ENCODE data around the gene RALGPS1.

RALGPS1 gene

DNA sequence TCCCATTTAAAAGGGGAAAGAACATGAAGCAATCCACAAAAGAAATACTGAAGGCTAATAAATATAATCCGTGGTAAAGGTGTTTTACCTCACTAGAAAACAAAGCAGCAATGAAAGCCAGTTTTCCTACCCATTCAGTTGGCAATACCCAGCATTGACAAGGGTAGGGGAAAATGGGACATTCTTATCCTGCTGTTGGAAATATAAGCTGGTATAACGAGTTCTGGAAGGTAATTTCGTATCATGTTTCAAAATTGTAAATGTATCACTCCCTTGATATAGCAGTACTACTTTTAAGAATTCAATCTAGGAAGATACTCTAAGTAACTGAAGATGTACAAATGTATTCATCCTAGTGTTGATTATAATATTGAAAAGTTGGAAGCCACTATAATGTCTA lies 22.9 kb upstream of the RALGPS1 start:
- no peak for TF ChIP-seq Cebpa-rat (IDR thresholded peaks at IDR 0.05)
- no peaks in the 10 kb centered on the region for H3K27me3 ChIP-seq
- H3K36me3 ChIP-seq, result peaks cover 0 to 3% (median 0%) of the 10 kb centered on the region in 11 experiments; a peak in 2 of 22 replicates
- no peak overlapping the region for H3K4me2 ChIP-seq
- H3K27ac ChIP-seq, result no peak overlapping the region
- H4K20me1 ChIP-seq, result peaks cover 0 to 30% (median 2%) of the 10 kb centered on the region in 11 experiments; a peak in 12 of 22 replicates
- H3K9ac ChIP-seq, result no peak overlapping the region
- no peaks in the 10 kb centered on the region for H3K9me3 ChIP-seq (replicated peaks in 1 of 11)
- no peak overlapping the region for H3K4me3 ChIP-seq
- 0 out of 20 replicates have a peak, but pooled peaks cover 0 to 6% (median 0%) of the 10 kb centered on the region in 10 experiments for H3K4me1 ChIP-seq

DNA sequence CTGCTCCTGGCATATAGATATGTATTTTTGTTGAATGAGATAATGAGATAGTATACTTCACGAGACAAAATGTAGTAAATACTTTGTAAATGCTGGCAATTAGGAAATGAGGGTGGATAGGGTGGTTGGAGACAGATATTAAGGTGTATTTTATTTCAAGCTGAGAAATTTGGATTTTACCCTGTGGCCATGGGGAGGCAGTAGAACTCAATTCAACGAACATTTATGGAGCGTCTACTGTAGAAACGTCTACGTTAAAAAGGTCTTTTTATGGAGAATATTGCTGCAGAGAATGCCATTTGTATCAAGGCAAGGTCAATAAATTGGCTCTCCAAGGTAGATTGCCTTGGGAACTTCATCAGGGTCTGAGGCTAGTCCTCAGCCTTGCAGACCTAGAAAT lies 21.5 kb upstream of the RALGPS1 start:
- Histone ChIP-seq H3K27me3 (no peaks in the 10 kb centered on the region), H3K9me3 (replicated peaks in 1 of 11) (no peaks in the 10 kb centered on the region), H3K27ac (no peak overlapping the region), H3K36me3 (no peaks in the 10 kb centered on the region), H3K9ac (no peak overlapping the region), H3K4me1 (0 out of 20 replicates have a peak, but pooled peaks cover 0 to 6% (median 0%) of the 10 kb centered on the region in 10 experiments), H3K4me2 (no peak overlapping the region), H3K4me3 (no peak overlapping the region), H4K20me1 (peaks cover 0 to 19% (median 0%) of the 10 kb centered on the region in 11 experiments; a peak in 4 of 22 replicates)
- no peak for TF ChIP-seq Cebpa-rat (IDR thresholded peaks at IDR 0.05)

DNA sequence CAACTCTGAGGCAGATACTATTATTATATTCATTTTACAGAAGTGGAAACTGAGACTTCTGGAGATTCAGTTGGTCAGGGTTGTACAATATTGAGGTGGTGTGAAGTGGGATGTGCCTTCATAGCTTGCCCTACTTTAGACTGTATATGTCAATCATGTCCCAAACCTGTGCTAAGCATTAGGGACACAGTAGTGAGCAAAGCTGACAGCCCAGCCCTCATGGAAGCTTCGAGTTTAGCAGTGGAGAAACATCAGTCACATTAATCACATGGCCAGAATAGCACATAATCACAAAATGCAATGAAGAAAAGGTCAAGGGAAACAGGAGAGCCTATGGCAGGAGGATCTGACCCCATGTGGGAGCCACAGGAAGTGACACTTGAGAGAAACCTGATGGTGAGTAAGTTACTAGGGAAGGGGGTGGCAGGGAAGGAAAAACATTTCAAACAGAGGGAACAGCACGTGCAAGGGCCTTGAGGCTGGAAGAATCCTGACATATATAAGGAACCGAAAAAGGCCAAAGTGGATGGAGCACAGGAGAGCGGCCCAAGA lies 20.5 kb upstream of the RALGPS1 start:
- Histone ChIP-seq H3K27ac (no peak overlapping the region), H3K4me2 (no peak overlapping the region), H3K27me3 (no peaks in the 10 kb centered on the region), H3K36me3 (no peaks in the 10 kb centered on the region), H4K20me1 (peaks cover 0 to 10% (median 0%) of the 10 kb centered on the region in 11 experiments; a peak in 1 of 22 replicates), H3K9me3 (replicated peaks in 1 of 11) (no peaks in the 10 kb centered on the region), H3K4me3 (no peak overlapping the region), H3K9ac (no peak overlapping the region), H3K4me1 (0 out of 20 replicates have a peak, but pooled peaks cover 0 to 6% (median 0%) of the 10 kb centered on the region in 10 experiments)
- TF ChIP-seq Cebpa-rat (IDR thresholded peaks at IDR 0.05), result no peak

DNA sequence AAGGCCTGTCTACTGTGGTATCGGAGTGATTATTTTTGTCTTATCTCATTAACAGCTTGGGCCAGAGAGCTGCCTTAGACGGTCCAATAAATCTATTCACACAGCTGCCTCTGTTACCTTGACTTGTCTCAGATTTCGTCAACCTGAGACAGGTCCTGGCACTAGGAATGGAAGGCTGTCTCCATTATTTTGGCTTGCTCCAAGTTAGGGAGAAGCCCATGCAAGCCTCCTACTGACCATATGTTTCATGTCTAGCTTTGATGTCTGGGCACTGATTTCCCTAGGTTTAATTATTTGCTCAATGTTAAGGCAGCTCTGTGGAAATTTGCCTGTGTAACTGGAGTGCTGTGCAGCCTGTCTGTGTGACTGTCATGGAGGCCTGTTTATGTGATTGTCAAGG lies 12.4 kb upstream of the RALGPS1 start:
- Histone ChIP-seq H4K20me1 (no peaks in the 10 kb centered on the region), H3K27me3 (no peaks in the 10 kb centered on the region), H3K27ac (no peak overlapping the region), H3K36me3 (no peaks in the 10 kb centered on the region; a peak in 1 of 22 replicates), H3K4me3 (no peak overlapping the region), H3K4me1 (no peaks in the 10 kb centered on the region), H3K9me3 (replicated peaks in 1 of 11) (peaks cover 19 to 32% (median 26%) of the 10 kb centered on the region in 11 experiments), H3K4me2 (no peak overlapping the region), H3K9ac (no peak overlapping the region)
- TF ChIP-seq Cebpa-rat (IDR thresholded peaks at IDR 0.05), result no peak

DNA sequence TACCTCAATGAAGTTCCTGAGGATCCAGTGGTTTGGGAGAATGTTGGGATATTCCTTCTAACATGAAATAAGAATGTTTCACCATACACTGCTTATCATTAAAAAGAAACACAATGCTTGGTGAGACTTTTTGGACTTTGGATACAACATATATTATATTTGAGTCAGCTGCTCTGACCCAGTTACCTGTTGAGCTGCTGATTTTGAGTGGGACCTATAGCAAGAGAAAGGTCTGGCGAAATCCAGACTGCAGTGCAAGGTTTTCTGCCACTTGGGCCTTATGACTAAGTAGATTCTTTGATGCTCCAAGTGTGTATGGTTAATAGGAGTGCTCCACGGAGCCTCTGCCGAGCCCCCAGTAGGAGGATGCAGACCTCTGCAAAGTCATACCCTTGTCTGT lies 10.0 kb upstream of the RALGPS1 start:
- Histone ChIP-seq H3K27ac (no peak overlapping the region), H3K9ac (no peak overlapping the region), H4K20me1 (no peaks in the 10 kb centered on the region), H3K4me3 (no peak overlapping the region), H3K4me2 (no peak overlapping the region), H3K36me3 (no peaks in the 10 kb centered on the region; a peak in 1 of 22 replicates), H3K27me3 (no peaks in the 10 kb centered on the region), H3K4me1 (no peaks in the 10 kb centered on the region), H3K9me3 (replicated peaks in 1 of 11) (peaks cover 19 to 31% (median 26%) of the 10 kb centered on the region in 11 experiments)
- no peak for TF ChIP-seq Cebpa-rat (IDR thresholded peaks at IDR 0.05)

DNA sequence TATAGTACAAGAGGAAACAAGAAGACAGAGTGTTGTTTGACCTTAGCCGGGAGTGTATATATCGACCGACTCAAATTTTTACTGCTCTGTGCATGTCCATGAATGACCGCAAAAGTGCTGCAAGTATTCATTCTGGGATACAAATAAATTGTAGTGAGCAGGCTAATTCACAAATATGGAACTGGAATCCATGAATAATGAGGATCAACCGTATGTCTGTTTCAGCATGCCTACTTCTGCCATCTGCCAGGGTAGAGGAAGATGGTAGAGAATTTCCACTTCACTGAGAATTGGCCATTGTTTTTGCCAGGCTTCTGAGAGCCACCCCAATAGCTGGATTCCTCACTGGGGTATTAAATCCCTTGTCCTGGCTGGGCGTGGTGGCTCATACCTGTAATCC lies 8.5 kb upstream of the RALGPS1 start:
- H3K36me3 ChIP-seq, result no peaks in the 10 kb centered on the region; a peak in 1 of 22 replicates
- no peaks in the 10 kb centered on the region for H4K20me1 ChIP-seq
- H3K4me2 ChIP-seq, result no peak overlapping the region
- no peak overlapping the region for H3K9ac ChIP-seq
- H3K4me1 ChIP-seq, result no peaks in the 10 kb centered on the region
- peaks cover 10 to 17% (median 14%) of the 10 kb centered on the region in 11 experiments for H3K9me3 ChIP-seq (replicated peaks in 1 of 11)
- no peak for TF ChIP-seq Cebpa-rat (IDR thresholded peaks at IDR 0.05)
- no peak overlapping the region for H3K27ac ChIP-seq
- H3K27me3 ChIP-seq, result no peaks in the 10 kb centered on the region
- no peak overlapping the region for H3K4me3 ChIP-seq

DNA sequence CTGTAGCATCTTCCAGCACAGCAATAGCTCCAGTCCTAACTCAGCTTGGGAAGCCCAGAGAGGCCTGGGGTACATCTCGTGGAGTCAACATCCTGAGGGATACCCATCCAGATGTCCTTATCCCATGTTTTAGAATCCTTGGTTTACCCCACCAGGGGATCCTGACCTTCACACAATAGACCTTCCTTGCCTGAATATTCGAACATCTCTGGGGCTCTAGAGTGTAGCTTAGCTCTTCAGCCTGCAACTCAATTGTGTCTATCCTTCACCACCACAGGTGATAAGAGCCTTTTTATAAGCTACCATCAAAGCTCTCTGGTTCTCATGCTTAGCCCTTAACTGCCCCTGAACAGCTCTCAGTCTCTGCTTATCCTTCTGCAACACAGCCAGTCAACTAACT lies 7.5 kb upstream of the RALGPS1 start:
- no peak for TF ChIP-seq Cebpa-rat (IDR thresholded peaks at IDR 0.05)
- Histone ChIP-seq H4K20me1 (no peaks in the 10 kb centered on the region), H3K4me2 (no peak overlapping the region), H3K9me3 (replicated peaks in 1 of 11) (peaks cover under 1 to 8% (median 4%) of the 10 kb centered on the region in 11 experiments; a peak in 18 of 22 replicates), H3K27me3 (no peaks in the 10 kb centered on the region), H3K4me3 (no peak overlapping the region), H3K36me3 (no peaks in the 10 kb centered on the region), H3K27ac (no peak overlapping the region), H3K4me1 (no peaks in the 10 kb centered on the region), H3K9ac (no peak overlapping the region)

DNA sequence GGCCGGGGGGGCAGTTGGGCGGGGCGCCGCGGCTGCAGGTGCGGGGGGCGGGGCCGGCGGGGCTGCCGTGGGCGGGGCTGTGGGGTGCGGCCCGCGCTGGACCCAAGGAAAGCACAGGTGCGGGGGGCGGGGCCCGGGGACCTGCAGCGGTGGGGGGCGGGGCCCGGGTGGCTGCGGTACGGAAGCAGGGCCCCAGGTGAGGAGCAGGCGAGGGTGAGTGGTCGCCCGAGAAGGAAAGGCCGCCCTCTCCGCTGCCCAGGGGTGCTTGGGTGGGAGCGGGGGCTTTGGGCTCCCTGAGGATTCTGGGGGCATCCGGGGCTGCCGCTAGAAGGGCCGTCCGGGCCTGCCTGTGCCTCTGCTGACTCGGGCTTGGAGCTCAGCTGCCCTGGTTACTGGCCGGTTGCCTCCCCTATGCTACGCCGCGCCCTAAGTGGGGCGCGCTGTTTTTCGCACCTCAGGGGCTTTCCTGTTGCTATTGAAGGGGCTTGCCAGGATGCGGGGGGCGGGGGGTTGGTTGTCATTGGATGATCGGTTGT lies 767 bp downstream of the RALGPS1 start:
- peaks cover 0 to 16% (median 7%) of the 10 kb centered on the region in 10 experiments; a peak in 13 of 20 replicates for H3K4me1 ChIP-seq
- H3K36me3 ChIP-seq, result no peaks in the 10 kb centered on the region
- peaks cover 0 to 34% (median 17%) of the 10 kb centered on the region in 11 experiments; a peak in 14 of 22 replicates for H4K20me1 ChIP-seq
- H3K27me3 ChIP-seq, result peaks cover 0 to 6% (median 0%) of the 10 kb centered on the region in 11 experiments; a peak in 1 of 22 replicates
- peak overlapping the region; percentile 75 to 92 (median 84) for H3K4me2 ChIP-seq
- TF ChIP-seq Cebpa-rat (IDR thresholded peaks at IDR 0.05), result no peak
- H3K9ac ChIP-seq, result peak overlapping the region in 4 of 11 experiments; percentile 14 to 46 (median 34); a peak in 3 of 22 replicates
- peak overlapping the region in 9 of 10 experiments; percentile 38 to 74 (median 64); a peak in 16 of 20 replicates for H3K4me3 ChIP-seq
- no peak overlapping the region for H3K27ac ChIP-seq
- H3K9me3 ChIP-seq (replicated peaks in 1 of 11), result no peaks in the 10 kb centered on the region

DNA sequence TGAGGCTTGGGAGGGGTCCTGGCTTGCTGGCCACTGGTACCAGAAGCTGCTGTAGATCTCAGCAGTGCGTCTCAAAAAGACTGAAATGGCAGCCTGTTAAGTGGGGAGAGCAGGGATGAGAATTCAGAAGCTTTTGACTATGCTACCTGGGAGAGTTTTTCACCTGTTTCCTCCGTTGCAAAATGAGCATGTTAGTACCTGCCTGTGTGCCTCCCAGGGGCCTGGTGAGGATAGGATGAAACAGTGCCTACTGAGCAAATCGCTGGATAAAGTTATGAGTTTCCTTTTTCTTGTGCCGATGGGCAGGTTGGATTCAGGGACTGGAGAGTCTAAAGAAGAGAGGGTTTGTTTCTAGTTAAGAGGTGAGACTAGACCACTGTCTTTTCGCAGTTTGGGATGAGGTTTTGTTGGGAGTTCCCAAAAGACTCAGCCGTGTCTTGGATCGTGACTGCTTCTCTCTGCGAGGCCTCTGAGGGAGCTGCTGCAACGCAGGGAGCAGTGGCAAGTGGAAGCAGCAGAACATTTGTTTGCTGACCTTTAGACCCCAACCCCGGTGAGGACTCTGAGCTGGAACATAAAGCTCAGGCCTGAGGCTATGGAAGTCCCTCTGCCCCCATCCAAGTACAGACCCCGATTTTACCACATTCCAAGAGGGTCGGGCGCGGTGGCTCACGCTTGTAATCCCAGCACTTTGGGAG lies 1.4 kb downstream of the RALGPS1 start:
- H3K9me3 ChIP-seq (replicated peaks in 1 of 11), result no peaks in the 10 kb centered on the region
- no peaks in the 10 kb centered on the region for H3K36me3 ChIP-seq
- H3K27ac ChIP-seq, result no peak overlapping the region
- H3K27me3 ChIP-seq, result peaks cover 0 to 6% (median 0%) of the 10 kb centered on the region in 11 experiments; a peak in 1 of 22 replicates
- H3K4me3 ChIP-seq, result peak overlapping the region in 2 of 10 experiments; percentile 46 to 69; a peak in 3 of 20 replicates
- H3K4me1 ChIP-seq, result peaks cover 0 to 16% (median 7%) of the 10 kb centered on the region in 10 experiments; a peak in 13 of 20 replicates
- H3K9ac ChIP-seq, result peak overlapping the region in 2 of 11 experiments; percentile 36 to 46; a peak in 1 of 22 replicates
- H4K20me1 ChIP-seq, result peaks cover 0 to 39% (median 17%) of the 10 kb centered on the region in 11 experiments; a peak in 14 of 22 replicates
- H3K4me2 ChIP-seq, result peak overlapping the region; percentile 75 to 92 (median 84); a peak in 19 of 22 replicates
- TF ChIP-seq Cebpa-rat (IDR thresholded peaks at IDR 0.05), result no peak
